Esophagus muscularis mucosa (tissue), 4 donors: ENCODE data around the gene CTSH. TPM values are rescaled to one million over a fixed set of nuclear protein-coding genes. Genes with fewer than 3 reads are reported as not detected.
A peak's percentile ranks its signal among the peaks of the same experiment; 100 is the strongest.

Source experiments
- DNase-seq: peaks from one replicate; pipeline ENCODE4 v3.0.0-alpha.2; 2017; ENCODE audit errors: extremely low spot score
- H3K27ac ChIP-seq, 4 donors: fragments of 200-600 bp; sonication (generic); replicated peaks in 1 of 4; 1 replicate in 3 of 4; 2 replicates in 1 of 4; pipeline ENCODE4 v1.5.1; 2016 to 2019; ENCODE audit warnings: mild to moderate bottlenecking in 1 of 4
- H3K27me3 ChIP-seq, 4 donors: fragments of 200-600 bp; sonication (generic); one replicate each; pipeline versions ENCODE4 v1.5.1 to v1.6.0; 2016 to 2019
- H3K36me3 ChIP-seq, 4 donors: fragments of 200-600 bp; sonication (generic); one replicate each; pipeline ENCODE4 v1.5.1; 2016 to 2019
- H3K4me1 ChIP-seq, 4 donors: fragments of 200-600 bp; sonication (generic); one replicate each; pipeline ENCODE4 v1.5.1; 2016 to 2019
- H3K4me3 ChIP-seq, 4 donors: fragments of 200-600 bp; sonication (generic); 1 replicate in 2 of 4; 2 replicates in 2 of 4; pipeline ENCODE4 v1.5.1; 2016 to 2019; ENCODE audit warnings: mild to moderate bottlenecking in 4 of 4, moderate library complexity in 1 of 4
- H3K9me3 ChIP-seq, 4 donors: fragments of 200-600 bp; sonication (generic); 1 replicate in 3 of 4; 2 replicates in 1 of 4; pipeline ENCODE4 v1.5.1; 2016 to 2019
- CTCF ChIP-seq, 3 experiments: fragments of 200-600 bp in 2 of 3; fragments of 450-650 bp in 1 of 3; sonication (generic) in 2 of 3; IDR thresholded peaks; one replicate each; pipeline ENCODE4 v1.5.1; 2017 to 2019; ENCODE audit warnings: antibody characterized with exemption in 3 of 3, mild to moderate bottlenecking in 2 of 3, moderate library complexity in 1 of 3
- EP300 ChIP-seq: sonication (generic); formaldehyde crosslinking; IDR thresholded peaks from one replicate; pipeline ENCODE4 v1.6.1; 2017; ENCODE audit warnings: antibody characterized with exemption
- POLR2A ChIP-seq: fragments of 450-650 bp; IDR thresholded peaks from one replicate; pipeline ENCODE4 v1.6.1; 2017; ENCODE audit warnings: antibody characterized with exemption, moderate library complexity, mild to moderate bottlenecking, low read depth
- POLR2AphosphoS5 ChIP-seq, 2 donors: sonication (generic); formaldehyde crosslinking; IDR thresholded peaks; one replicate each; pipeline ENCODE4 v1.6.1; 2017; ENCODE audit warnings: antibody characterized with exemption in 2 of 2
- WGBS: methylation state at CpG from one replicate; pipeline ENCODE4 v1.1.5; 2018; 5-methylcytosine and 5-hydroxymethylcytosine counted together
- intact Hi-C: fragments of 100-400 bp; cut with DNase I; formaldehyde crosslinking; loops from one replicate; pipeline ENCODE4 v1.15.1; 2023
- total RNA-seq, 4 donors: library from RNA; depleted of rRNA; stranded (reverse); fragments of >200 nt; gene quantifications; one replicate each; pipeline versions ENCODE4 v1.1.0 to v1.2.1, GENCODE V29; 2016

Gene CTSH
- total RNA-seq, 4 donors from 2014 or later: 56.1 to 114 (median 74.9) TPM

GRCh38 chr15:78947506-78947905, 2.7 kb upstream of the CTSH start:
- TF ChIP-seq CTCF (IDR thresholded peaks at IDR 0.05) (no peak), POLR2A (no peak), POLR2AphosphoS5 (IDR thresholded peaks at IDR 0.05) (no peak), EP300 (no peak)
- Histone ChIP-seq H3K36me3 (no peaks in the 10 kb centered on the region), H3K27me3 (no peaks in the 10 kb centered on the region), H3K9me3 (peaks cover 0 to 5% (median 0%) of the 10 kb centered on the region in 4 donors), H3K27ac (no peak overlapping the region), H3K4me3 (no peak overlapping the region), H3K4me1 (peaks cover 15 to 40% (median 31%) of the 10 kb centered on the region in 4 donors)
- WGBS: 89% methylated on average over 4 of the region's 5 CpGs
- DNase-seq: no peak
- intact Hi-C loops: no loop called here

DNA sequence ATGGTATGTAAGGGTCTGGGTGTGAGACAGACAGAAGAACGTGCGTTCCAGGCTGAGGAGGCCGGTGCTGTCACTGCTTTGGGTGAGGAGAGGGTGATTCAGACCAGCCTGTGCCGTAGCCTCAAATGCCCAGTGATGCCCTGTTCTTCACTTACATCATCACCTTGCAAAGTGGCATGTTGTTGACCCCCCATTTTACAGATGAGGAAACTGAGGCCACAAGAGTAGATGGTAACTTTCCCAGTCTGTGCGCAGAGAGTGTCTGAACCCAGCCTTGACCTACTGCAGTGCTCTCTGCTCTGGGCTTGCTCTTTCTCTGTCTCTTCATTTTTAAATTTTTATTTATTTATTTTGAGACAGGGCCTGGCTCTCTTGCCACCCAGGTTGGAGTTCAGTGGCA, 1.6 kb upstream of the CTSH start:
- DNase-seq: no peak
- 75% methylated on average over 5 of the region's 5 CpGs for WGBS
- intact Hi-C loops: no loop called here
- peaks cover 7 to 33% (median 30%) of the 10 kb centered on the region in 4 donors for H3K4me1 ChIP-seq
- H3K27me3 ChIP-seq: no peaks in the 10 kb centered on the region
- no peaks in the 10 kb centered on the region for H3K36me3 ChIP-seq
- no peak overlapping the region for H3K27ac ChIP-seq
- no peak overlapping the region for H3K4me3 ChIP-seq
- H3K9me3 ChIP-seq: peaks cover 0 to 5% (median 0%) of the 10 kb centered on the region in 4 donors
- TF ChIP-seq EP300 (no peak), POLR2AphosphoS5 (IDR thresholded peaks at IDR 0.05) (no peak), CTCF (IDR thresholded peaks at IDR 0.05) (no peak), POLR2A (no peak)

GRCh38 chr15:78944202-78944625, 632 bp downstream of the CTSH start:
- TF ChIP-seq EP300 (no peak), POLR2AphosphoS5 (IDR thresholded peaks at IDR 0.05) (no peak), POLR2A (no peak), CTCF (IDR thresholded peaks at IDR 0.05) (no peak)
- intact Hi-C loops: no loop called here
- 63% methylated on average over 12 of the region's 12 CpGs for WGBS
- peaks cover 0 to 5% (median 0%) of the 10 kb centered on the region in 4 donors for H3K9me3 ChIP-seq
- no peaks in the 10 kb centered on the region for H3K36me3 ChIP-seq
- H3K4me3 ChIP-seq: peak overlapping the region; percentile 55 to 82 (median 60)
- H3K27me3 ChIP-seq: no peaks in the 10 kb centered on the region
- peaks cover 15 to 27% (median 25%) of the 10 kb centered on the region in 4 donors for H3K4me1 ChIP-seq
- no peak for DNase-seq
- peak overlapping the region; percentile 24 to 67 (median 61) for H3K27ac ChIP-seq

DNA sequence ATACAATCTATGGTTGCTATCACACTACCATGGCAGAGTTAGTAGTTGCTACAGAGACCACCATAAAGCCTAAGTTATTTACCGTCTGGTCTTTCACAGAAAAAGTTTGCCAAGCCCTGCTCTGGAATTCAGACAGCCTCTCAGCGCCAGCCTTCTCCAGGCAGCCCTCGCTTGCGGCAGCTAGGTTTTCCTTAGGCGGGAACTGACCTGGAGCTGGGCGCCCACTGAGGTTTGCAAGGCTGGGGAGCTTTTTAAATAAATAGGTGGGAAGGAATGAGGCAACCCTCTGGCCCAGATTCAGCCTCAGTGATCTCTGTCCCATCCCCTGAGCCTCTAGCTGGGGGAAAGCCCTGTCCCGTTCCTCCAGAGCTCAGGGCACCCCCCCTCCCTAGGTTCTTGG, 1.2 kb downstream of the CTSH start:
- intact Hi-C loops: no loop called here
- H3K9me3 ChIP-seq: peaks cover 0 to 5% (median 0%) of the 10 kb centered on the region in 4 donors
- no peak for DNase-seq
- 75% methylated on average over 7 of the region's 7 CpGs for WGBS
- H3K4me1 ChIP-seq: peaks cover 15 to 28% (median 25%) of the 10 kb centered on the region in 4 donors
- H3K27ac ChIP-seq: peak overlapping the region; percentile 24 to 67 (median 61)
- no peaks in the 10 kb centered on the region for H3K36me3 ChIP-seq
- H3K4me3 ChIP-seq: peak overlapping the region; percentile 55 to 82 (median 60)
- TF ChIP-seq CTCF (IDR thresholded peaks at IDR 0.05) (no peak), POLR2AphosphoS5 (IDR thresholded peaks at IDR 0.05) (no peak), POLR2A (no peak), EP300 (no peak)
- H3K27me3 ChIP-seq: no peaks in the 10 kb centered on the region

- Histone ChIP-seq H3K9me3 (peaks cover 0 to 5% (median 0%) of the 10 kb centered on the region in 4 donors), H3K27ac (no peak overlapping the region), H3K4me3 (peak overlapping the region in 1 of 4 donors; percentile 55), H3K27me3 (no peaks in the 10 kb centered on the region), H3K36me3 (no peaks in the 10 kb centered on the region), H3K4me1 (peaks cover 15 to 28% (median 27%) of the 10 kb centered on the region in 4 donors)
- intact Hi-C loops: no loop called here
- DNase-seq: no peak
- TF ChIP-seq CTCF (IDR thresholded peaks at IDR 0.05): no peak
- TF ChIP-seq POLR2AphosphoS5 (IDR thresholded peaks at IDR 0.05): no peak
- no peak for TF ChIP-seq POLR2A
- no peak for TF ChIP-seq EP300
- WGBS: 93% methylated on average over 4 of the region's 4 CpGs
Observed at GRCh38 chr15:78942741-78943140, 2.1 kb downstream of the CTSH start.
